HG02870 (cell line): Measurements from ENCODE around the gene EPDR1.
"Not testable (repeated sequence)": the region's sequence is repeated elsewhere in the genome, so short reads cannot be mapped to it uniquely, and the experiment has no call there.

Experiments
- ATAC-seq: cut with Tn5 transposase; IDR thresholded peaks from one replicate; pipeline ENCODE4 v1.9.1; 2021; ENCODE audit warnings: mild to moderate bottlenecking, moderate library complexity; ENCODE audit not compliant: unreplicated experiment

The EPDR1 gene

DNA sequence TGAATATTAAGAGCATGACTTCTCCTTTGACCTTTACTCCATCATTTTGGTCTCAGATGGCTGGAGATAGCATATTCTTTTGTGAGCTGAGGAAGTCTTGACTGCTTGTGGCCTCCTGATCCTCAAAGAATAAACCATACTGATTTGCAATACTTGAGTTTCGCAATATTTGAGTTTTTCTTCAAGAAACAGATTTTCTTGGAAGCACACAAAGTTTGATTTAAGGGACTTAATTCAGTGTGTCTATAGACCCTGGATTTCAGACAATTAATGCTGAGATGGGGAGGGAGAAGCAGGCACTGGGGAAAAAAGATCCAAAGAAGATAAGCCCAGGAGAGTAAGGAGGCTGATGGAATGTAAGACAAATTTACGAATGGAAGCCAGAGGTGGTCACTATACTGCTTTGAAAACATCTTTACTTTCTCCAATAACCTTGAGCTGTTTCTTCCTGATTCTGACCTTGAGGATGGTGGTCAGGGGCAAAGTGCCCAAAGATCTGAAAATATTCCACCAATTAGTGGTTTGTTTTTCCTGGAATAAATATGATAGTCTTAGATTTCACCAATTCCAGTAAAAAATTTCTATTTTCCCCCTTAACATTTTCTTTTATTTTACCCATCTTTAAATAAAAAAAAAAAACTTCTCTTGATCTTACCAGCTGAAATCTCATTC lies 7.5 kb downstream of the EPDR1 start:
- no peak for ATAC-seq

DNA sequence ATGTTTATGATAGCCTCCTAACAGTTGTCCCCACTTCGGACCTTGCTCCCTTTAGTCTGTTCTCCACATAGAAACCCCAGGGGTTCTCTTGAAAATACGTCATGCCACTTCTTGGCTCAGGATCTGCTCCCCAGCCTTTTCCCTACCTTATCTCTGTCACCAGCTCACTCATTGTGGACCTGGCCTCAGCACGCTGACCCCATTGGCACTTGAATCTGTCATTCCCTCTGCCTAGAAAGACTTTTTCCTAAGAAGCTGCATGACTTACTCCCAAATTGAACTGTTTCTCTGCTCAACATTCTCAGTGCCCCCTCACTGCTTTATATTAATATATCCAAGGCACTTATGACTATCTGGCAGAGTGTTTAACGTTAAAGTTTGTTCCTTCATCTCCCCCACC lies 8.4 kb downstream of the EPDR1 start:
- no peak for ATAC-seq

DNA sequence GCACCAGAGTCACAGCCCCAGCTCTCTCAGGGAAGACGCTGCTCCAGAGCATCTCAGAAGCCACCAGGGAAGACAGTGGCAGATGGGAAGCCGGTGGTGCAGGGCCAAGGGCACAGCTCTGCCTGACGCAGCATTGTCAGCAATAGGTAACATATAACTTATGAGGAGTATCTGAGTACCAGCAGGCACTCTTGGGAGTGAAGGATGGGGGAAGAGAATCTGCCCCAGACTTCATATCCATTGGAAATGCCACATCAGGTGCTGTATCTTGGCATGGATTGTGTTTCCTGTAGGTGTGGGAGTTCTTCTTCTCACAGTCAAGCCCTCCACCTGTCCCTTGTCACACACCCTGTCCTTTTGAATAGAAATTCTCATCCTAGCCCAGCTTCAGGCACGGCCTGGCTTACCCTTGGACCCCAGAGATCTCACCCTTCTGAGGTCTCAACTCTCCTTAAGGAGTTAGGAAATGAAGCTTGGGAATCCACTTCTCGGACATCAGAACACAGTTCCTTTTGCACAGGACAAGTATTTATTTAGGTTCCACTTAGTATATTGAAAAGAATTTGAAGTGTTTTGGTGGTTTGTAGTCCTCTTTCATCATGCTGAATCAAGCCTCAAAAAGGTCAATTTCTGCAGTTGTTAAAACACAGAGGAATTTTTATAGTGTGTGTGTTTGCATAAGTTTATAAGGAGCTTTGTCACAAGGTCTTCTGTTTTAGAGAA lies 9.9 kb downstream of the EPDR1 start:
- no peak for ATAC-seq

DNA sequence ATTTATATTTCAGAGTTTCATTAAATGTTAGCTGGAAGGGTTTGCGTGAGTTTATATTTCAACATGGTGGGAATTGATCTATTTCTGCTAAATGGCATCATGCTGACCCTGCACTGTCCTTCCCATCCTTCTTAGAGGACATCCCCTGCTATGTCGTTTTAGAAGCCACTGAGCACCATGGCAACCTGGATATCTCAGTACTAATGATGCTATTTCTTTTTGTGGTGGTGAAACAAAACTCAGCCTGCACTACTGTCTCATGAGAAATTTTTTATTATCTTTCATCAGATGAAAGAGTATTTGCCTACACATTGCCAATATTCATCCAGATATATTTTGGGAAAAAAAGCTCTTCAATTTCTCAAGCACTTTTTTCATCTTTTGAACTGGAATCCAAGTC lies 12.1 kb downstream of the EPDR1 start:
- no peak for ATAC-seq

DNA sequence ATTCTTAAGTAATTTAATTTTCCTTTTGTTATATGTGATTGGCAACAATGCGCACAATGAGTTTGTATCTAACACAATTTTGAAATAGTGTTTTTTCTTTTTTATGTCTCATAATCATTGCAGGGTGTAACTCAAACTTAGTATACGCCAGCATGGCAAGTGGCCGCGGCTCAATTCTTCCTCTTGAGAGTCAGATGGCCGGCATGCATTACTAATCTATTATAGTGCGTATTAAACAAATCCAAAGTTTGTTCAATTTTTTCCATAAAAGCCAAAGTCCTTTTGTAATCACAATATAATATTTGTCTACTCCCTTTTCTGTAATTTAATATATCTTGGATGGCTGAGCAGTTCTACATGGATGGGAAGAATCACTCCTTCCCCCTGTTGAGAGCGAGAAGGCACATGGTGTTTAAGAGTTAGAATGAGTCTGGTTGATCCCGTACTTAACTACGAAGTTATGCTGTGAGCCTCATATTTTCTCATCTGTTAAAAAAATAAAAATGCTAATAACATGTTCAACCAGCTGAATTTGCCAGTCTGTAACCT lies 12.7 kb downstream of the EPDR1 start:
- ATAC-seq = no peak

DNA sequence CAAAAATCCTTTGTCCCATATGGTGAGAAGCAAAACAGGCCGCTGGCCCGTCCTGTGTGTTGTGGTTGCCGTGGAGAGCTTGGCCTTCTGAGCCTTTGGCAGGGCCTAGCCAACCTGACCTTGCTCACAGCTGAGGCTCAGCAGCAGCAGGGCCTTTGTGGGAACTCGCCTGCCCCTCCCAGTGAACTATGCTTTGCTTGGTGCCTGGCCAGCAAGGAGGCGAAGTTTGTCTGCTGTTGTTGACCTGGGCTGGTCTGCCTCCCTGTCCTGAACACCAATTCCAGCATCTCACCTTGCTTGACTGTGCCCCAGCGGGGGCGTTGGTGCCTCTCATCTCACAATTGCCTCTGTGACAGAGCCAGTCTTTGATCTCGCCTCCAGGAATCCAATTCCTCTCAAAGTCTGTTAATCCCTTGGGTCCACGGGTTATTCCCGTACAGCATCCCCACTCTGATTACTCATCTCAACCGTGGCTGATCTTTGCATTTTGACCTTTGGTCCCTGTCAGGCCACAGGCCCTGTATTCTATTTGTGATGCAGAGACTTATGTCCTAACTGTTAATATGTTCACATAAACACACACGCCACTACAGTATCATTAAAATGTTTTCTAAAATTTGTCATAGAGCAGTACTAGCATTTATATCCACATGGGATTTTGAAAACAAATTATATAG lies 22.6 kb downstream of the EPDR1 start:
- no peak for ATAC-seq

DNA sequence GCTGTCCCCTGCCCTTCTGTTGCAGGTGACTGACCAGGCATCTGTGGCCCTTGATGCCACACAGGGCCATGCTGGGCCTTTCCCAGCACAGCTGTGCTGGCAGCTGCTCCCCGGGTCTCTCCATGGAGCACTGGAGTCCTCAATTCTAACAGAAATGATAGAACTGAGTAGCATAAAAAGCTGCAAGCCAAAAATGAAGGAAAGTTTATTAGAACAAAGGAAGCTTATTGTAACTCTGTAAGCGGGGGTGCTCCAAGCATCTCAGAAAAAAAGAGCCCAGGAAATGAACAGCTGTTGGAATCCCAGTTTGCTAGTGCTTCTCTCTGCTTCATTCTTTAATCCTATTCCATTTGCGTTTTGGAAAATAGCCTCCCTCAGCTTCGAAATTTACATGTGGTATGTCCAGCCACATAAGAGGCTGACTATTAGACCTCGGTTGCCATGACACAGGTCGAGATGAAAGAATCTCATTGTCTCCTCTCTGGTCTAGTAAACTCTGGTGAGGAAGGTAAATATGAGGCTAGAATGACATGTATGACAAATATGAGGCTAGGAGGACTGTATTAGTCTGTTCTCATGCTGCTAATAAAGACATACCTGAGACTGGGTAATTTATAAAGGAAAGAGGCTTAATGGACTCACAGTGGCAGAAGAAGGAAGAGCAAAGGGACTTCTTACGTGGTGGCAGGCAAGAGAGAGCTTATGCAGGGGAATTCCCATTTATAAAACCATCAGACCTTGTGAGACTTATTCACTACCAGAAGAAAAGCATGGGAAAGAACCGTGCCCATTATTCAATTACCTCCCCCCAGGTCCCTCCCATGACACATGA lies 23.7 kb downstream of the EPDR1 start:
- no peak for ATAC-seq

DNA sequence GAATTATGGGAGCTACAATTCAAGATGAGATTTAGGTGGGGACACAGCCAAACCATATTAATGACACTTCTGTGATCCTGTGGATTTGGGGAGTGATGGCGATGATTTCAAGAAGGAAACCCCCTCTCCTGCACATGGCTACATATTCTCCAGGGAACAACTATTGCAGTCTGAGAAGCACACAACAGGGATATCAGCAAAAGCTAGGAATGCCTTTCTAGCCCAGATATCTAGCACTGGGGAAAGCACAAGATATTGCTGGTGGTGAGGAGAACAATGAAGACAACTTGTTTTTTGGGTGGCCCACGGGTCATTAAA lies 24.3 kb downstream of the EPDR1 start:
- ATAC-seq = no peak

DNA sequence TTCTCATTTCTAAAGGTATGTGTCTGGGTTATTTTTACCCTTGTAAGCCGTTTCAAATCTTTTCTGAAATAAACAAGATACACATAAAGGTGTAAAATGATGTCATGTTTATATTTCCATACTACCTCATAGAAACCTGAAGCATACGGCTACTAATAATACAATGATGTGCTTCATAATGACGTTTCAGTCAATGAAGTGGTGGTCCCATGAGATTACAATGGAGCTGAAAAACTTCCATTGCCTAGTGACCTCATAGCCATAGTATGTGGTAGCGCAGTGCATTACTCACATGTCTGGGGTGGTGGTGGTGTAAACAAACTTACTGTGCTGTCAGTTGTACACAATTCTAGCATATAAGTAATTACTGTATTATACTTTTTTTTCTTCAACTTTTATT lies 24.9 kb downstream of the EPDR1 start:
- ATAC-seq = no peak

DNA sequence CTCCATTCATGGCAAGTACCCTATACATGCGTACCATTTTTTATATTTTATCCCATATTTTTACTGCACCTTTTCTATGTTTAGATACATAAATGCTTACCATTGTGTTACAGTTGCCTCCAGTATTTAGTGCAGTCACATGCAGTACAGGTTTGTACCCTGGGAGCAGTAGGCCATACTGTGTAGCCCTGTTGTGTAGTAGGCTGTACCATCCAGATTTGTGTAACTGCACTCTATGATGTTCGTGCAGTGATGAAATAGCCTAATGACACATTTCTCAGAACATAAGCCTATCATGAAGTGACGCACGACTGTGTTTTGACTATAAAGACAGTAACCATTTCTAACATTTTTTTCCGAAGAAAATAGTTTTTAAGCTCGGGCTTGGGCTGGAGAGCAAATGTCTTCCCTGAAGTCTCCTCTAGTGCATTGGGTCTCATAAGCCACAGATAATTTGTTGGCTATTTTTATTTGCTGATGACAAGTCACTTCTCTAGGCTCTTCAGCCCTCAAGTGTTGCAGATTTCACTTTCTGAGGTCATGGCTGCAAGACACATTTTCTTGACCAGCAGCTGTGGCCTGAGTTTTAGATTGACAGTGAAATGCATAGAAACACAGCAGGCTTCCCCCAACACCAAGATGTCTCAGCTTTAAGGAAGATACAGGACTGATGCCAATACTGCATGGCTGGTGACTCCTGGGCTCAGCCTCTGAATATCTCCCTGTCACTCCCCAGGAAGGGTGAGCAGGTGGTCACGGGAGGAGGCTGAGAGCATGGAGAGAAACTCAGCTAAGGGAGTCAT lies 26.9 kb downstream of the EPDR1 start:
- ATAC-seq = no peak

DNA sequence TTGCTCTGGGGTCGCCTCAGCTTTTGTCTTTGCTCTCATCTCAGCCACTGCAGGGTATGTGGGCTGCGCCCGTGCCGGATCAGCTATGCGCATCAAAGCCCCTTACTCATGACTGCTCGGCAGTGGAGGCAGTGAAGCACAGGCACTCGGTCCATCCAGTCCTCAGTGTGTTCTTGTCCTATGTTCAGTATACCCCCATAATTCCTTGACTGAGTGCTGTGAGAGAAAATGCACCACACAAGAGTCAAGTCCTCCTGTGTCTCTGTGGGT lies 27.4 kb downstream of the EPDR1 start:
- no peak for ATAC-seq

DNA sequence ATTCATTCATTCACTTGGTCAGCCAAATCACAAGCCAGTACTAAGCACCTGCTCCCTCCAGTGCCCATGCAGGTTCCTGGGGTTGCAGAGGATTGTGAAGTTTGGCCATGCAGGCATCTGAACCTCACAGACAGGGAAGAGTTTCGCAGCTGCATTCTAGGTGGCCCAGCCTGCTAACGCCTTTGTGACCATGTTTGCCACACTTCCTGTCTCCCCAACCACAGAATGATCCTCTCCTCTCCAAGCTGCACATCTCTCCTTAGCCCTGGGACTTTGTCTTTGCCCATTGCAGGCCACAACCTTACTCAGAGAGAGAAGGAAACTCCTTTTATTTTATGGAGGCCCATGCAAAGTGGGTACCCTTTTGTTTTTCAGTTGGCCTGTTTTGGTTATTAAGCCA lies 31.8 kb downstream of the EPDR1 start:
- ATAC-seq = no peak

DNA sequence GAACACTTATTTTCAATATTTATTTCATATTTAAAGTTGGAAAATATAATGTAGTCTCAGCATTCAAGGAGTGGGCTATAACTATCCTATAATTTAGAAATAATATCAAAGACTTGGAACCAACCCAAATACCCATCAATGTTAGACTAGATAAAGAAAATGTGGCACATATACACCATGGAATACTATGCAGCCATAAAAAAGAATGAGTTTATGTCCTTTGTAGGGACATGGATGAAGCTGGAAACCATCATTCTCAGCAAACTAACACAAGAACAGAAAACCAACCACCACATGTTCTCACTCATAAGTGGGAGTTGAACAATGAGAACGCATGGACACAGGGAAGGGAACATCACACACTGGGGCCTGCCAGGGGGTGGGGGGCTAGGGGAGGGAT lies 33.8 kb downstream of the EPDR1 start:
- not testable (repeated sequence) for ATAC-seq

DNA sequence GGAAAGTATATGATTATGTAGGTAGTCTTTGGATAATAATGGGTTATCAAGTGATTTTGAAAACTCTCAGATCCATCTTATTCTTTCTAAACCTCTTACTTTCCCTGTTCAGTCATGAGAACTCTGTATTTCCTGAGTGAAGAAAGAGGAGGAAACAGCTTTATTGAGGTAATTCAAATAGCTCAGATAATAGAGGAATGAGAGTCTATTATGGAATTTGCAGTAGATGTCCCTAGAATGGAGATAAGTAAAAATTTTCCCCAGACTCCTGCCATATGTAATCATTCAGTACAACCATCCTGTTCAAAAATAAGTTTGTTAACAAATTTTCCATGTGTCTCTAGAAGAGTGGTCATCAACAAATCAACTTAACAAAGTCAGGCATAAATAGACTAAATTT lies 36.4 kb downstream of the EPDR1 start:
- no peak for ATAC-seq

DNA sequence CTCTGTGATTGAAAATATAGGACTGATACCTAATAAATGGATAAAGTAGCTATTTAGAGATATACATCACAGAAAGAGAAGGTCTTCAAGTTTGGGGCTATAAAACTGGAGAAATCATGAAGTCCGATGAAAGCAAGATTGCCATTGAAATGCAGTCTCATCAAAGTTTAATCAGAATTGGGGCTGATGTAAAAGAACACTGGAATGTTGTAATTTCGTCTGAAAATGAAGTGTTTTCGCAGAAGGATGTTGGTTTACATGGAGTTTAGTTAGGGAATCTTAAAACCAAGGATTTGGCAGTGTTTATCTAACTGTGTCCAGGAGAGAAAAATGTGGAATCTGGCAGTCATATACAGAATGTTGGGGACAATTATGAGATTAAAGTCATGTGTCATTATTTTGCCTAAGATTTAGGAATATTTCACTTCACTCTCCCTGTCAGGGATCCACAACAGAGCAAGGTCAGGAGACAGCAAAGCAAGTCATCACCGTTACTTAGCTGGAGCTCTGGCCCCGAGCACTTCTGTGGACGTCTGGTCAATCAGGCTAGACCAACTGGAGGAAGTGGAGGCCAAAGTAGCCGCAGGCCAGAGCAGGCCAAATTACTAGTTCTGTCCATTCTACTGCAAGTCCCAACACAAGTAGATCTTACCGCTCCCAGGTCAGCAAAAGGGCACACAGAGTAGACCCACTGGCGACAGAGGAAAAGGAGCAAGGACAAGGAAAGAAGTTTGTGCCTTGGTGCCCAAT lies 37.0 kb downstream of the EPDR1 start:
- no peak for ATAC-seq

DNA sequence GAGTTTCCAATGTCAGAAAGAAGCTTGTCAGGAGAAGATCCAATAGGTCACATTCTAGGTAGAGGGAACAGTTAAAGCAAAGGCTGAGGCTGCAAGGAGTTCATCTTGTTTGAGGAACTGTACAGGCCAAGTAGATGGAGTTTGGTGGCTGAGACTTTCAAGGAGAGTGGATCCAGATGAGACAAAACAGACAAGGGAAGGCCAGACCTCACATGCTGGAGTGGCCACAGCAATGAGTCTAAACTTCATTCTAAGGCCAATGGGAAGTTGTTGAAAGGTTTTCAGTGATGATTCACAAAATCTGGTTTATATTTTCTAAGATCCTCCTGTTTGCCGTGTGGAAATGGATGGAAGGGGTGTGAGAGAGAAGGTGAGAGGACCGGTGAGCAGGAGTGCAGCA lies 40.0 kb downstream of the EPDR1 start:
- ATAC-seq = no peak

DNA sequence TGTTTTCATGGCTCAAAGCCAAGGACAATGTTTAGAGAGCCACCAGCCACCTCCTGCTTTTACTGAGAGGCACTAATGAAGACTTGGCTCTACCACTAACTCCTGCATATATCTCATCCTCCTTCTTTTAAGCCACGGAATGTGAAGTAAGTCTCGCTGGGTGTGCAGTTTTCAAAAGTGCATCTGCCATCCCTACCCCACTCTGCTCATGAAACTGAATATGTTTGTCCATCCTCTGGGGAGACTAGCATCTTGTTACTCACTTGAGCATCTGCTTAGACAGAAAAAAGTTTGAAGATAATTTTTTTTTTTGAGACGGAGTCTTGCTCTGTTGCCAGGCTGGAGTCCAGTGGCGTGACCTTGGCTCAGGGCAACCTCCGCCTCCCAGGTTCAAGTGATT lies 40.8 kb downstream of the EPDR1 start:
- no peak for ATAC-seq

DNA sequence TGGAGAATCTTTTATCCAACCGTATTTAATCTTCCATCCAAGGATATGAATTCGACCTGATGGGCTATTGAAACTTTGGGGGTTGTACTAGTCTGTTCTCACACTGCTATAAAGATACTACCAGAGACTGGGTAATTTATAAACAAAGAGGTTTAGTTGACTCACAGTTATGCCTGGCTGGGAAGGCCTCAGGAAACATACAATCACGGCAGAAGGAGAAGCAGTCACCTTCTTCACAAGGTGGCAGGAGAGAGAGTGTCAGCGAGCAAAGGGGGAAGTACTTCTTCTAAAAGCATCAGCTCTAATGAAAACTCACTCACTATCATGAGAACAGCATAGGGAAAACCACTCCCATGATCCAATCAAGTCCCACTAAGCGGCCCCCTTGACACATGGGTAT lies 43.8 kb downstream of the EPDR1 start:
- ATAC-seq = no peak

DNA sequence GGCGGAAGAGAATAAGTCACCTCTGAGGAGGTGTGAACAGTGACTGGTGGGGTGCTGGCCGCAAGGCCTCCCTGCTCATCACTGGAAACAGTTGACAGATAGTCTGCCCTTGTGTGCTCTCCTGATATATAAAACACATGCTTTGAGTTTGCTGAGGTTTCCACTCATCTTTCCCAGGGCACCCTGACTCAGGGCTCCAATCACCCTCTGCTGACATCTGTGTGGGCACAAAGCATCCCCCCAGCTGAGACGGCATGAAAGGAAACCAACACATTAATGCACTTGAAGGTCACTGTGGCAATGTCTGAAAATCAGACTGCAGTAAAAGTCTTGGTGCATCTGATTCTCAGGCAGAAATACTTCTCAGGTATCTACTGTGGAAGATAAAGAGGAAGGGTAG lies 49.8 kb downstream of the EPDR1 start:
- ATAC-seq = no peak

DNA sequence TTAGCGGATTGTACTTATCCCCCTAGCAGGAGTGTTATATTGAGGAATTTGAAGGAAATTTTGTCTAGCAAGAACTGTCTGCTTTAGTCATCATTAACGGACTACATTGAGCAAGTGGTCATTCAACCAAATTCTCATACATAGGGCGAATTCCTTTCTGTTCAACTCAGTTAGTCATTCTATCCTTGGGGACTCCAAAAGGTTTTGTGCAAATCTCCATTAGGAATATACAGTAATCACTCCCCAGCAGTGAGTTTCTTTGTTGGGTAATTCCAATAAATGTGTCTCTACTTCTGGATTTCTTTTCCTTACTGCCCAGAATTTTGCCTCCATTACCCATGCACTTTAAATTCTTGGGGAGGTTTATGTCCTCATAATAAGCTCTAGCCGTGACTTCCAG lies 51.1 kb downstream of the EPDR1 start:
- no peak for ATAC-seq
